Hepatocyte (in vitro differentiated cells): ENCODE measurements around the gene CILP.

Experiments
- EZH2 ChIP-seq: fragments of 200-600 bp; sonication (generic); IDR thresholded peaks from 2 replicates; pipeline ENCODE4 v1.6.1; 2016; ENCODE audit warnings: antibody characterized with exemption, mild to moderate bottlenecking, borderline replicate concordance
- TF ChIP-seq, protein P1 (sequence below): fragments of 200-600 bp; sonication (generic); IDR thresholded peaks from 2 replicates; pipeline ENCODE4 v1.5.1; 2016; ENCODE audit warnings: antibody characterized with exemption, mild to moderate bottlenecking; ENCODE audit not compliant: poor library complexity

DNA sequence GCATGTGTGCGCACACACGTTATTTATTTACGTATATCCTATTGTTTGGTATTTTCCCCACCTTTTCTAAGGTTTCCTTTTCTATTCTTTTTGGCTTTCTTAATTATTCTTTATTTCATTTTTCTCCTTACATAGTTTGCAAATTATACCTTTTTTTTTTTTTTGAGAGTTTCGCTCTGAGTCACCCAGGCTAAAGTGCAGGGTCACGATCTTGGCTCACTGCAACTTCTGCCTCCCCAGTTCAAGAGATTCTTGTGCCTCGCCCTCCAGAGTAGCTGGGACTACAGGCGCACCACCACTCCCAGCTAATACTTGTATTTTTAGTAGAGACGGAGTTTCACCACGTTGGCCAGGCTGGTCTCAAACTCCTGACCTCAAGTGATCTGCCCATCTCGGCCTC is 20.0 kb upstream of the CILP start:
- TF ChIP-seq, protein P1, sequence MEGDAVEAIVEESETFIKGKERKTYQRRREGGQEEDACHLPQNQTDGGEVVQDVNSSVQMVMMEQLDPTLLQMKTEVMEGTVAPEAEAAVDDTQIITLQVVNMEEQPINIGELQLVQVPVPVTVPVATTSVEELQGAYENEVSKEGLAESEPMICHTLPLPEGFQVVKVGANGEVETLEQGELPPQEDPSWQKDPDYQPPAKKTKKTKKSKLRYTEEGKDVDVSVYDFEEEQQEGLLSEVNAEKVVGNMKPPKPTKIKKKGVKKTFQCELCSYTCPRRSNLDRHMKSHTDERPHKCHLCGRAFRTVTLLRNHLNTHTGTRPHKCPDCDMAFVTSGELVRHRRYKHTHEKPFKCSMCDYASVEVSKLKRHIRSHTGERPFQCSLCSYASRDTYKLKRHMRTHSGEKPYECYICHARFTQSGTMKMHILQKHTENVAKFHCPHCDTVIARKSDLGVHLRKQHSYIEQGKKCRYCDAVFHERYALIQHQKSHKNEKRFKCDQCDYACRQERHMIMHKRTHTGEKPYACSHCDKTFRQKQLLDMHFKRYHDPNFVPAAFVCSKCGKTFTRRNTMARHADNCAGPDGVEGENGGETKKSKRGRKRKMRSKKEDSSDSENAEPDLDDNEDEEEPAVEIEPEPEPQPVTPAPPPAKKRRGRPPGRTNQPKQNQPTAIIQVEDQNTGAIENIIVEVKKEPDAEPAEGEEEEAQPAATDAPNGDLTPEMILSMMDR, result no peak
- no peak for TF ChIP-seq EZH2
